HFFc6 (cell line): Measurements from ENCODE around the gene NLRP5. TPM values are rescaled to one million over a fixed set of nuclear protein-coding genes. Genes with fewer than 3 reads are reported as not detected.

ENCODE experiments used
- DNase-seq: peaks from one replicate; pipeline ENCODE4 v3.0.0-alpha.2; 2018
- H3K27ac Mint-ChIP-seq: 2 replicates; pipeline ENCODE4 v1.8.0; 2020; ENCODE audit warnings: mild to moderate bottlenecking, mixed read lengths
- H3K27me3 Mint-ChIP-seq: 2 replicates; pipeline ENCODE4 v1.8.0; 2021; ENCODE audit warnings: mild to moderate bottlenecking, moderate library complexity, mixed read lengths; ENCODE audit not compliant: insufficient read depth
- H3K36me3 Mint-ChIP-seq: 2 replicates; pipeline ENCODE4 v1.8.0; 2021; ENCODE audit warnings: low read depth, mixed read lengths
- H3K4me1 Mint-ChIP-seq: 2 replicates; pipeline ENCODE4 v1.8.0; 2020; ENCODE audit warnings: low read depth, mixed read lengths
- H3K4me3 Mint-ChIP-seq: 2 replicates; pipeline ENCODE4 v1.8.0; 2020; ENCODE audit warnings: mild to moderate bottlenecking, moderate library complexity, mixed read lengths
- H3K9me3 Mint-ChIP-seq: 2 replicates; pipeline ENCODE4 v1.8.0; 2020; ENCODE audit warnings: mild to moderate bottlenecking, mixed read lengths
- CTCF ChIP-seq: fragments of 200-600 bp; sonication (generic); IDR thresholded peaks from 2 replicates; pipeline ENCODE4 v1.5.0; 2021; ENCODE audit warnings: antibody characterized with exemption, mild to moderate bottlenecking
- total RNA-seq, 6 experiments: library from RNA; stranded (reverse); fragmentation: NEBNext Ultra II Directional; extraction: Animal tissue kit (Norgen Biotek cat#: 25700); gene quantifications; 2 replicates in 1 of 6; 3 replicates in 5 of 6; pipeline ENCODE4 v1.2.3, GENCODE V29; 2021

The NLRP5 gene
- total RNA-seq, 6 experiments from 2014 or later: not detected

GRCh38 chr19:56026769-56027168 is 40.2 kb downstream of the NLRP5 start:
- Mint-ChIP-seq H3K27ac (no peak overlapping the region), H3K27me3 (no peaks in the 10 kb centered on the region), H3K36me3 (peaks cover 14% of the 10 kb centered on the region), H3K9me3 (peaks cover 67% of the 10 kb centered on the region), H3K4me3 (no peak overlapping the region), H3K4me1 (no peaks in the 10 kb centered on the region)
- TF ChIP-seq CTCF: no peak
- no peak for DNase-seq

- TF ChIP-seq CTCF: no peak
- Mint-ChIP-seq H3K36me3 (peaks cover 4% of the 10 kb centered on the region; the same call in 1 of the 2 replicates), H3K4me3 (no peak overlapping the region), H3K27ac (no peak overlapping the region), H3K27me3 (no peaks in the 10 kb centered on the region; the same call in 1 of the 2 replicates), H3K9me3 (peaks cover 31% of the 10 kb centered on the region), H3K4me1 (no peaks in the 10 kb centered on the region)
- no peak for DNase-seq
Measured at GRCh38 chr19:56053596-56053995, 67.0 kb downstream of the NLRP5 start.

- peaks cover 10% of the 10 kb centered on the region for H3K27me3 Mint-ChIP-seq
- no peak overlapping the region for H3K4me3 Mint-ChIP-seq
- peak; percentile 91 for TF ChIP-seq CTCF
- H3K27ac Mint-ChIP-seq: no peak overlapping the region
- H3K9me3 Mint-ChIP-seq: peaks cover 4% of the 10 kb centered on the region; the same call in 1 of the 2 replicates
- no peak for DNase-seq
- H3K4me1 Mint-ChIP-seq: no peaks in the 10 kb centered on the region; the same call in 1 of the 2 replicates
- no peaks in the 10 kb centered on the region for H3K36me3 Mint-ChIP-seq
Measured at GRCh38 chr19:56066152-56067023, 79.8 kb downstream of the NLRP5 start.

GRCh38 chr19:56069642-56070041 is 83.1 kb downstream of the NLRP5 start:
- no peak overlapping the region for H3K27ac Mint-ChIP-seq
- no peaks in the 10 kb centered on the region for H3K9me3 Mint-ChIP-seq
- TF ChIP-seq CTCF: no peak
- H3K4me3 Mint-ChIP-seq: no peak overlapping the region
- H3K4me1 Mint-ChIP-seq: no peaks in the 10 kb centered on the region; the same call in 1 of the 2 replicates
- no peak for DNase-seq
- no peaks in the 10 kb centered on the region for H3K36me3 Mint-ChIP-seq
- H3K27me3 Mint-ChIP-seq: peaks cover 10% of the 10 kb centered on the region

GRCh38 chr19:56071151-56071550 is 84.6 kb downstream of the NLRP5 start:
- no peaks in the 10 kb centered on the region for H3K36me3 Mint-ChIP-seq
- H3K27ac Mint-ChIP-seq: no peak overlapping the region
- no peaks in the 10 kb centered on the region for H3K9me3 Mint-ChIP-seq
- no peak overlapping the region for H3K4me3 Mint-ChIP-seq
- TF ChIP-seq CTCF: peak; percentile 62; the same call in 1 of the 2 replicates
- no peak for DNase-seq
- peaks cover 10% of the 10 kb centered on the region for H3K27me3 Mint-ChIP-seq
- no peaks in the 10 kb centered on the region; the same call in 1 of the 2 replicates for H3K4me1 Mint-ChIP-seq
